ENCODE results near the gene TTLL12. TPM values are rescaled to one million over a fixed set of nuclear protein-coding genes. Genes with fewer than 3 reads are reported as not detected.
A peak's percentile ranks its signal among the peaks of the same experiment; 100 is the strongest.

TTLL12 gene
- total RNA-seq, 1 donor from 2014 or later: 21.4 TPM

DNA sequence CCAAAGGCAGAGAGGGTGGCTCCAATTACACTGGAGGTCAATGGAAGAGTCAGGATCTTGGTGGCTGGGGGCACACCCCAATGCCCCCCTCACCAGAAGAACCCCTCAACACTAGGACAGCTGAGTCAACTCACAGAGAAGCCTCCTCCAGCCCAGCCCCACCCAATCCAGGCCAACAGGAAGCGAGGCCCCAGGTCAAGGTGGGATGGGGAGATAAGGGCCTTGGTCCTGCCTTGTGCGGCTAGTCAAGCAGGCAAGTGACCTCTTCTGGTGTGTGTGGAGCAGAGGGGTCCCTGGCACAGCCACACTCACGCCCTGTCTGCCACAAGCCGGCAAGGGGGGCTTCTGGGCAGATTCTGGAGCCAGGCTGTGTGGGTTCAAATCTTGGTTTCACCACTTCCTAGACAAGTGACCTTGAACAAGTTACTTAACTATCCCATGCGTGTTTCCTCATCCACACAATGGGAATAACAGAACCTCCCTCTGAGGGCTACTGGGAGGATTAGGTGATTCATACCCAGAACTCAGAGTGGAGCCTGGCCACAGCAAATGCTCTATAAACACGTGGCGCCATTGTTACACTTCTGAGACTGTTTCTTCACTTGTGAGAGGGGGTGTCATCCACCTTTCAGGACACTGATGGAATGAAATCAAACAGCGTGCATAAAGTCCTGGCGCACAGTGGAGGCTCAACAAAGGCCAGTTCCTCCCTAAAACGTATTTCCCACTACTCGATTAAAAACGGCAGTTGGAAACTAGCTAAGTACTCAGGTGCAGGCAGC, 3.2 kb downstream of the TTLL12 start:
- Histone ChIP-seq H3K79me2 (ENCODE audit: insufficient read depth, low read length) (peaks cover 48% of the 10 kb centered on the region), H3K9ac (ENCODE audit: low read length) (no peak overlapping the region), H3K4me2 (ENCODE audit: low read length) (peak overlapping the region; percentile 14), H3K4me1 (ENCODE audit: insufficient read depth, low read length) (peaks cover 28% of the 10 kb centered on the region), H2AFZ (ENCODE audit: low read depth, low read length) (no peak overlapping the region), H3K9me3 (ENCODE audit: insufficient read depth, low read depth, low read length) (no peaks in the 10 kb centered on the region), H3K36me3 (ENCODE audit: insufficient read depth, low read length) (no peaks in the 10 kb centered on the region), H3K27me3 (ENCODE audit: insufficient read depth, low read length) (no peaks in the 10 kb centered on the region), H3K4me3 (ENCODE audit: insufficient read depth, low read depth, low read length) (no peak overlapping the region), H3K27ac (ENCODE audit: low read depth, low read length) (no peak overlapping the region), H4K20me1 (ENCODE audit: insufficient read depth, low read length) (peaks cover 18% of the 10 kb centered on the region)
- Mint-ChIP-seq H3K27me3 (ENCODE audit: low read depth, unreplicated experiment) (no peaks in the 10 kb centered on the region), H3K4me1 (ENCODE audit: low read depth, unreplicated experiment) (peaks cover 5% of the 10 kb centered on the region), H3K27ac (ENCODE audit: unreplicated experiment) (no peak overlapping the region), H3K36me3 (ENCODE audit: low read depth, unreplicated experiment) (peaks cover 14% of the 10 kb centered on the region), H3K9me3 (ENCODE audit: unreplicated experiment) (no peaks in the 10 kb centered on the region), H3K4me3 (ENCODE audit: unreplicated experiment) (peak overlapping the region; percentile 11)
- no peak for TF ChIP-seq EZH2 (IDR thresholded peaks at IDR 0.05; ENCODE audit: insufficient read depth, low read length)
- TF ChIP-seq, protein P1, sequence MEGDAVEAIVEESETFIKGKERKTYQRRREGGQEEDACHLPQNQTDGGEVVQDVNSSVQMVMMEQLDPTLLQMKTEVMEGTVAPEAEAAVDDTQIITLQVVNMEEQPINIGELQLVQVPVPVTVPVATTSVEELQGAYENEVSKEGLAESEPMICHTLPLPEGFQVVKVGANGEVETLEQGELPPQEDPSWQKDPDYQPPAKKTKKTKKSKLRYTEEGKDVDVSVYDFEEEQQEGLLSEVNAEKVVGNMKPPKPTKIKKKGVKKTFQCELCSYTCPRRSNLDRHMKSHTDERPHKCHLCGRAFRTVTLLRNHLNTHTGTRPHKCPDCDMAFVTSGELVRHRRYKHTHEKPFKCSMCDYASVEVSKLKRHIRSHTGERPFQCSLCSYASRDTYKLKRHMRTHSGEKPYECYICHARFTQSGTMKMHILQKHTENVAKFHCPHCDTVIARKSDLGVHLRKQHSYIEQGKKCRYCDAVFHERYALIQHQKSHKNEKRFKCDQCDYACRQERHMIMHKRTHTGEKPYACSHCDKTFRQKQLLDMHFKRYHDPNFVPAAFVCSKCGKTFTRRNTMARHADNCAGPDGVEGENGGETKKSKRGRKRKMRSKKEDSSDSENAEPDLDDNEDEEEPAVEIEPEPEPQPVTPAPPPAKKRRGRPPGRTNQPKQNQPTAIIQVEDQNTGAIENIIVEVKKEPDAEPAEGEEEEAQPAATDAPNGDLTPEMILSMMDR (IDR thresholded peaks at IDR 0.05; ENCODE audit: insufficient read depth, low read depth, low read length): no peak
- DNase-seq (ENCODE audit: low read depth) (peak; percentile 32), FAIRE-seq (no peak)

DNA sequence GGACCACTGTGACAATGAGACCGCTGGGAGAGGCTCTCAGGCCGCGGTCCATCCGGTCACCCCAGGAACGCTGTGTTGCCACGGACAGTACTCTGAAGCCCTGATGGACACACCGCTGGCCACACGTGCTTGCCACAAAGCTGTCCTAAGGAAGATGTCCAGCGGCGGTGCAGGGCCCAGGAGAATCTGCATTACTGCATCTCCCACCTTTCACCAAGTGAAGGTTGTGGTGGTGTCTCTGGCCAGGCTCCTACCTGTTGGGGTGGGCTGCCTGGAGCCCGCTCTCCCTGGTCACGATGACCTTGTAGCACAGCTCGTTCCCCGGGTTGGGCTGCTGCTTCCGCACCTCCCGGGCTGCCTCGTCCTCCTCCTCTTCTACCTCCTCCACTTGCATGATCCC, 4.2 kb downstream of the TTLL12 start:
- DNase-seq (ENCODE audit: low read depth) (no peak), FAIRE-seq (no peak)
- Histone ChIP-seq H3K4me1 (ENCODE audit: insufficient read depth, low read length) (peaks cover 27% of the 10 kb centered on the region), H3K4me3 (ENCODE audit: insufficient read depth, low read depth, low read length) (no peak overlapping the region), H3K27ac (ENCODE audit: low read depth, low read length) (no peak overlapping the region), H4K20me1 (ENCODE audit: insufficient read depth, low read length) (peaks cover 18% of the 10 kb centered on the region), H3K36me3 (ENCODE audit: insufficient read depth, low read length) (no peaks in the 10 kb centered on the region), H3K4me2 (ENCODE audit: low read length) (no peak overlapping the region), H3K79me2 (ENCODE audit: insufficient read depth, low read length) (peaks cover 48% of the 10 kb centered on the region), H3K9me3 (ENCODE audit: insufficient read depth, low read depth, low read length) (no peaks in the 10 kb centered on the region), H3K9ac (ENCODE audit: low read length) (no peak overlapping the region), H3K27me3 (ENCODE audit: insufficient read depth, low read length) (no peaks in the 10 kb centered on the region), H2AFZ (ENCODE audit: low read depth, low read length) (no peak overlapping the region)
- H3K9me3 Mint-ChIP-seq (ENCODE audit: unreplicated experiment): no peaks in the 10 kb centered on the region
- TF ChIP-seq, protein P1 (IDR thresholded peaks at IDR 0.05; ENCODE audit: insufficient read depth, low read depth, low read length): no peak
- no peak for TF ChIP-seq EZH2 (IDR thresholded peaks at IDR 0.05; ENCODE audit: insufficient read depth, low read length)
- H3K4me1 Mint-ChIP-seq (ENCODE audit: low read depth, unreplicated experiment): peaks cover 5% of the 10 kb centered on the region
- no peak overlapping the region for H3K4me3 Mint-ChIP-seq (ENCODE audit: unreplicated experiment)
- peaks cover 17% of the 10 kb centered on the region for H3K36me3 Mint-ChIP-seq (ENCODE audit: low read depth, unreplicated experiment)
- H3K27me3 Mint-ChIP-seq (ENCODE audit: low read depth, unreplicated experiment): no peaks in the 10 kb centered on the region
- H3K27ac Mint-ChIP-seq (ENCODE audit: unreplicated experiment): no peak overlapping the region

GRCh38 chr22:43182118-43182517, 4.8 kb downstream of the TTLL12 start:
- Mint-ChIP-seq H3K27ac (ENCODE audit: unreplicated experiment) (no peak overlapping the region), H3K4me3 (ENCODE audit: unreplicated experiment) (no peak overlapping the region), H3K9me3 (ENCODE audit: unreplicated experiment) (no peaks in the 10 kb centered on the region), H3K36me3 (ENCODE audit: low read depth, unreplicated experiment) (peaks cover 17% of the 10 kb centered on the region), H3K27me3 (ENCODE audit: low read depth, unreplicated experiment) (no peaks in the 10 kb centered on the region), H3K4me1 (ENCODE audit: low read depth, unreplicated experiment) (peaks cover 5% of the 10 kb centered on the region)
- peaks cover 18% of the 10 kb centered on the region for H4K20me1 ChIP-seq (ENCODE audit: insufficient read depth, low read length)
- H3K27me3 ChIP-seq (ENCODE audit: insufficient read depth, low read length): no peaks in the 10 kb centered on the region
- DNase-seq (ENCODE audit: low read depth) (no peak), FAIRE-seq (no peak)
- peaks cover 24% of the 10 kb centered on the region for H3K4me1 ChIP-seq (ENCODE audit: insufficient read depth, low read length)
- H3K9ac ChIP-seq (ENCODE audit: low read length): no peak overlapping the region
- H3K9me3 ChIP-seq (ENCODE audit: insufficient read depth, low read depth, low read length): no peaks in the 10 kb centered on the region
- TF ChIP-seq EZH2 (IDR thresholded peaks at IDR 0.05; ENCODE audit: insufficient read depth, low read length): no peak
- TF ChIP-seq, protein P1 (IDR thresholded peaks at IDR 0.05; ENCODE audit: insufficient read depth, low read depth, low read length): no peak
- H3K27ac ChIP-seq (ENCODE audit: low read depth, low read length): no peak overlapping the region
- H3K36me3 ChIP-seq (ENCODE audit: insufficient read depth, low read length): no peaks in the 10 kb centered on the region
- H3K4me3 ChIP-seq (ENCODE audit: insufficient read depth, low read depth, low read length): no peak overlapping the region
- H3K4me2 ChIP-seq (ENCODE audit: low read length): no peak overlapping the region
- H2AFZ ChIP-seq (ENCODE audit: low read depth, low read length): no peak overlapping the region
- peaks cover 48% of the 10 kb centered on the region for H3K79me2 ChIP-seq (ENCODE audit: insufficient read depth, low read length)

All from astrocyte (in vitro differentiated cells and primary cell).